ENCODE results near the gene CLEC2L. TPM values are rescaled to one million over a fixed set of nuclear protein-coding genes. Genes with fewer than 3 reads are reported as not detected.

CLEC2L gene
- total and polyA plus RNA-seq, 2 of the 4 experiments (the other 2 are of a cell fraction) = not detected

DNA sequence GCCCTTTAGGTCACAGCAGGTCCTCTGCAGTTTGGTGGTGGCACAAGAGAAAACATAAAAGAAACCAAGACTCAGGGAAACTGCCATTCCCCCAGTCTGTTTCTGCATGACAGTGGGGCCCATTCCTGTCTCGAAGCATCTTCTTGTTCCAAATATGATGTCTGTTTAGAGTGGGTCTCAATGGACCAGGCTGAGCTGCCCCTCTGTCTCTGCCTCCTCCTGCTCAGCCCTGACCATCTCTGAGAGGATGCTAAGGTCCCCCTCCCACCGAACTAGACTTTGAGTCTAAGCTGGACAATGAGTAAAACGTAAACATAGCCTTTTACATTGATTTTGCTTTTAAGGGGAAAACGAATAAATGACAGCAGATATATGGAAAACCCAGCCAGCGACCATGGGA, 40.4 kb downstream of the CLEC2L start:
- ATAC-seq (ENCODE audit: low read depth) (no peak), DNase-seq (no peak)
- H3K36me3 ChIP-seq (ENCODE audit: control insufficient read depth, insufficient read depth, low read length) = peaks cover 46% of the 10 kb centered on the region
- H3K18ac ChIP-seq (ENCODE audit: low read depth, low read length) = no peak overlapping the region
- dilution Hi-C loops (cut with HindIII; ENCODE audit: low sequenced_read_pairs, unreplicated experiment) = no loop called here
- H3K4me3 ChIP-seq (ENCODE audit: insufficient read depth, low read depth, low read length) = no peak overlapping the region
- ChIA-PET CTCF (no interaction called here), POLR2A (ENCODE audit: unreplicated experiment) (no interaction called here)
- in situ Hi-C loops (cut with MboI; ENCODE audit: low sequenced_read_pairs) = no loop called here
- intact Hi-C loops (cut with micrococcal nuclease) = no loop called here
- no TSS peak for BruUV-seq (replicated peaks)
- no peaks in the 10 kb centered on the region for H3K9me3 ChIP-seq (ENCODE audit: control insufficient read depth, insufficient read depth, low read length)
- no peak overlapping the region for H3K9ac ChIP-seq (ENCODE audit: low read depth, low read length)
- no peak overlapping the region for H4K8ac ChIP-seq (ENCODE audit: low read depth in 2 of 2, low read length in 2 of 2)
- peaks cover 11% of the 10 kb centered on the region; the same call in 1 of the 2 replicates for H3K9me1 ChIP-seq (ENCODE audit: insufficient read depth, low read length)
- no peak overlapping the region for H3K23ac ChIP-seq (ENCODE audit: low read depth, low read length)
- H3K27ac ChIP-seq (ENCODE audit: insufficient read depth, low read length) = no peak overlapping the region
- no peak overlapping the region for H3K56ac ChIP-seq (ENCODE audit: extremely low read depth, insufficient read depth, low read length)
- no peak overlapping the region for H3K4ac ChIP-seq (ENCODE audit: low read depth, low read length)
- H3K14ac ChIP-seq (replicated peaks; ENCODE audit: low read depth, low read length) = no peak overlapping the region
- H2AK5ac ChIP-seq (ENCODE audit: low read depth, low read length) = no peak overlapping the region
- no peak for TF ChIP-seq CHD1 (IDR thresholded peaks at IDR 0.05; ENCODE audit: low read depth, low read length)
- TF ChIP-seq CEBPB (IDR thresholded peaks at IDR 0.05; ENCODE audit: low read depth, low read length) = no peak
- H4K20me1 ChIP-seq (ENCODE audit: insufficient read depth, low read length) = peaks cover 14% of the 10 kb centered on the region; the same call in 1 of the 2 replicates
- H3K4me1 ChIP-seq (ENCODE audit: control insufficient read depth, insufficient read depth, low read length) = peaks cover 2% of the 10 kb centered on the region; the same call in 1 of the 2 replicates
- no peak overlapping the region for H4K5ac ChIP-seq (ENCODE audit: low read depth, low read length)
- no peak overlapping the region for H3K4me2 ChIP-seq (ENCODE audit: low read depth, low read length)
- WGBS, 2 experiments (ENCODE audit: extremely low coverage in 2 of 2, insufficient read length in 1 of 2) = no CpG with 5 or more reads among the region's 5 CpGs
- no peak overlapping the region for H2BK15ac ChIP-seq (ENCODE audit: low read depth, low read length)
- no peaks in the 10 kb centered on the region for H3K27me3 ChIP-seq (ENCODE audit: control insufficient read depth, insufficient read depth, low read length)
- H4K91ac ChIP-seq (ENCODE audit: insufficient read depth, low read depth, low read length) = no peak overlapping the region
- H2BK20ac ChIP-seq (ENCODE audit: low read depth, low read length) = no peak overlapping the region
- H2AFZ ChIP-seq (replicated peaks; ENCODE audit: low read length, poor library complexity) = no peak overlapping the region
- H2BK120ac ChIP-seq (ENCODE audit: low read depth, low read length) = no peak overlapping the region
- peaks cover 0 to 16% of the 10 kb centered on the region in 2 experiments; a peak in 2 of 4 replicates for H3K79me1 ChIP-seq (ENCODE audit: low read depth in 1 of 2, low read length in 2 of 2)
- no peak overlapping the region for H2BK5ac ChIP-seq (ENCODE audit: low read depth, low read length, poor library complexity, severe bottlenecking)
- no peak overlapping the region for H2AK9ac ChIP-seq (replicated peaks; ENCODE audit: low read depth, low read length, poor library complexity)

All from IMR-90 (cell line).